NCI-H2227 (cell line): ENCODE results near the gene KLC1.
"Not testable (repeated sequence)": the region's sequence is repeated elsewhere in the genome, so short reads cannot be mapped to it uniquely, and the experiment has no call there.

Source experiments
- DNase-seq: peaks from one replicate; lab custom pipeline; 2025; ENCODE audit not compliant: unreplicated experiment; lab: John Stamatoyannopoulos, UW

Gene KLC1

DNA sequence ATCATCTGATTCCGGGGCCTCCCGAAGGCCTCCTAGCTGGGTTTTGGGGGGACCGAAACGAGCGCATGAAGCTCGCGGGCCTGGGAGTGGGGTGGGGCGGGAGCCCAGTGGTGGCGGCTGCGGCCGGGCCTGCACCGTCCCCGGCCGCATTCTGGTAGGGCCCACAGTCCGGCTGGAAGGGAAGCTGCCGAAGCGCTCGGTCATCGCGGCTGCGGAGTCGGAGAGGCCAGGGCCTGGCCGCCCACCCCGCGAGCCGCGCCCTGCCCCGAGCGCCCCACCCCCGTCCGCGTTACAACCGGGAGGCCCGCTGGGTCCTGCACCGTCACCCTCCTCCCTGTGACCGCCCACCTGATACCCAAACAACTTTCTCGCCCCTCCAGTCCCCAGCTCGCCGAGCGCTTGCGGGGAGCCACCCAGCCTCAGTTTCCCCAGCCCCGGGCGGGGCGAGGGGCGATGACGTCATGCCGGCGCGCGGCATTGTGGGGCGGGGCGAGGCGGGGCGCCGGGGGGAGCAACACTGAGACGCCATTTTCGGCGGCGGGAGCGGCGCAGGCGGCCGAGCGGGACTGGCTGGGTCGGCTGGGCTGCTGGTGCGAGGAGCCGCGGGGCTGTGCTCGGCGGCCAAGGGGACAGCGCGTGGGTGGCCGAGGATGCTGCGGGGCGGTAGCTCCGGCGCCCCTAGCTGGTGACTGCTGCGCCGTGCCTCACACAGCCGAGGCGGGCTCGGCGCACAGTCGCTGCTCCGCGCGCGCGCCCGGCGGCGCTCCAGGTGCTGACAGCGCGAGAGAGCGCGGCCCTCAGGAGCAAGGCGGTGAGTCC lies at the start of gene KLC1:
Gene KLC1 (plus strand): TSS at position 528 of the 819 bp plus-strand sequence. CDS start 25,354 bp downstream, outside the sequence.
- DNase-seq = peak; percentile 84

DNA sequence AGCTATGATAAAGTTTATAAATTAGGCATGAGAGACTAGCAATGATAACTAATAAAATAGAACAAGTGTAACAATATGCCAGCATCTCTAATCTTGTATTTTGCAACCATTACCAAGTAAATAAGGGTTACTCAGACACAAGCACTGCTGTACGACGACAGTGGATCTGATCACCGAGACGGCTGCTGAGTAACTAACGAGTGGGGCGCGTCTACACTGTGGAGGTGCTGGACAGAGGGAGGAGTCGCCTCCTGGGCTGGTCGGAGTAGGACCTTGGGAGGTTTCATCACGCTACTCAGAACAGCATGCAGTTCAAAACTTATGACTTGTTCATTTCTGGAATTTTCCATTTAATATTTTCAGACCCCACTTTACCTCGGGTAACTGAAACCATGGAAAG lies 47.8 kb upstream of the KLC1 start:
- no peak for DNase-seq

DNA sequence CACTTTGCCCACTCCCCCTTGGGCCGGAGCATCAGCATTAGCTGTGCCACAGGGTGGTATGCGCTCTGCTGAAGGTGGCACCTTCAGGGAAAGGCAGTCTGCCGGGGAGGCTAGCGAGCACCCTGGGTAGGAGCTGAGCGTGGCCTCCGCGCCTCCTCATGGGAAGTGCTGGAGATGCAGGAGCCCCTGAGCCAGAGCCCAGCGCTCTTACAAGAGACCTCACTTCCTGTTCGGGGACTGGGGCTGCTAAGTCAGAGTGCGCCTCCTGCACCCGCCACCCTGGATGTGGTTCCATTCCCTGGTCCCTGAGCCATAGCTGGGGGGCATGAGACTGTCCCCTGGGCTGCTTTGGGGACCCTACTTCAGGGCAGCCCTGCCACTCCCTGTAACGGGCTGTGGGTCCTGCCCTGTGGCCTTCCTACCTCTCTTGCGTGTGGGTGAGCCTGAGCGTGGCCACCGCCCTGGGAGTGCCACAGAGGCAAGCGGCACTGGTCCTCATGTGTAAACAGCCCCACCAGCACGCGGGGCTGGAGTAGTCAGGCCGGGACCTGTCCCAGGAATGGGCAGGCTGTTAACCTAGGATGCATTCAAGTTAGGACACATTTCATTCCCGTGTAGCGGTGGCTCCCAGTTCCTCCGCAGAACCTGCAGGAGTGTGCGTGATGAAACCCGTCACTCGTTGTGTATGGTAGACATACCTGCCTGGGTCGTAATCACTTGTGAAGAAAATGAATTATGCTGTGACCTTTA lies 46.9 kb upstream of the KLC1 start:
- DNase-seq = no peak

DNA sequence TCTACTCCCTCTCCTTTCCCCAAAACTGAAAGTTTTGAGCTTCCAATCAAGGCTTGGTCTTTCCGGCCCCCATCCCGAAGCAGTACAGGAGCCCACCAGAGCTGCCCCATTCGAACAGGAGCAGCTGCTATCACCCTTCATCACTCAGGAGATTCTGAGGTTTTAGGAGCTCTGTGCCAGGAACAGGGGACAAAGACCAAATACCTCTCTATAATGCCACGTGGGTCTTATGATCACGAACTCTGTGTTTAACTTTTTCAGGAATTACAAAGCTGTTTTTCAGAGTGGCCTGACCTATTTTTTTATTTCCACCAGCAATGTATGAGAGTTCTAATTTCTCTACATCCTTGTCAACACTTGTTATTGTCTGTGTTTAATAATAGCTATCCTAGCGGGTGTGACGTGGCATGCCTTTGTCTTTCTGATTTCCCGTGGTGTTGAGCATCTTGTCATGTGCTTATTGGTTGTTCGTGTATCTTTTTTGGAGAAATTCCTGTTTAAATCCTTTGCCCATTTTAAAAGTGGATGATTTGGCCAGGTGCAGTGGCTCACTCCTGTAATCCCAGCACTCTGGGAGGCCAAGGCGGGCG lies 44.6 kb upstream of the KLC1 start:
- no peak for DNase-seq

DNA sequence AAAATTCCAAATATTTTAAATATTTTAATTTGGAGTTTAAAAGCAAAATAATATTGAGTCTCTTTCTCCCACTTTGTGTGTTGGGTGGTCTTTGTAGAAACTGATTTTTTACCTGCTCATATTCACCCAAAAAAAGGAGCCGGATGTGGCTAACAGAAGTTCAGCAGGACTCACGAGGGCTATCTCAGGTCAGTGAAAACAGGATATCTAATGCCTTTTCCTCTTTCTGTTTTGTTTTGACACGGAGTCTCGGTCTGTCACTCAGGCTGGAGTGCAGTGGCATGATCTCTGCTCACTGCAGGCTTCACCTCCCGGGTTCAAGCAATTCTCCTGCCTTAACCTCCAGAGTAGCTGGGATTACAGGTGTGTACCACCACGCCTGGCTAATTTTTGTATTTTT lies 35.4 kb upstream of the KLC1 start:
- DNase-seq = no peak

DNA sequence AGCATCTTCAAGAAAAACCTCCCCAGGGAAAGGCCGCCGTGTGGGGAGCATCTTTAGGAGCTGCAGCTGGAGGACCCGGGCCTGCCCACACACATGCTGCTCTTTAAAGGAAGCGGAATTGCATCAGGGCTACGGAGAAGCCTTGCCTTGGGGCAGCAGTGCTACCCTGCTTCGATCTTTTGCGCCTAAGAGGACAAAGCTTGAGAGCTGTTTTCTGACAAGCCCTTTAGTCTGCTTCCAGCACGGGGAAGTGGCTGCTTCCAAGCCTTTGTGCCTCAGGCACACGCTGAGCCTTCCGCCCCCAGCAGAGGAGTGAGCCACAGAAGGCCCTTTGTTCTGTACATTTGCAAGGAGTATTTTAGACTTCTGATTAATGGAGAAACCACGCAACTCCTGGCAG lies 34.7 kb upstream of the KLC1 start:
- peak; percentile 33 for DNase-seq

DNA sequence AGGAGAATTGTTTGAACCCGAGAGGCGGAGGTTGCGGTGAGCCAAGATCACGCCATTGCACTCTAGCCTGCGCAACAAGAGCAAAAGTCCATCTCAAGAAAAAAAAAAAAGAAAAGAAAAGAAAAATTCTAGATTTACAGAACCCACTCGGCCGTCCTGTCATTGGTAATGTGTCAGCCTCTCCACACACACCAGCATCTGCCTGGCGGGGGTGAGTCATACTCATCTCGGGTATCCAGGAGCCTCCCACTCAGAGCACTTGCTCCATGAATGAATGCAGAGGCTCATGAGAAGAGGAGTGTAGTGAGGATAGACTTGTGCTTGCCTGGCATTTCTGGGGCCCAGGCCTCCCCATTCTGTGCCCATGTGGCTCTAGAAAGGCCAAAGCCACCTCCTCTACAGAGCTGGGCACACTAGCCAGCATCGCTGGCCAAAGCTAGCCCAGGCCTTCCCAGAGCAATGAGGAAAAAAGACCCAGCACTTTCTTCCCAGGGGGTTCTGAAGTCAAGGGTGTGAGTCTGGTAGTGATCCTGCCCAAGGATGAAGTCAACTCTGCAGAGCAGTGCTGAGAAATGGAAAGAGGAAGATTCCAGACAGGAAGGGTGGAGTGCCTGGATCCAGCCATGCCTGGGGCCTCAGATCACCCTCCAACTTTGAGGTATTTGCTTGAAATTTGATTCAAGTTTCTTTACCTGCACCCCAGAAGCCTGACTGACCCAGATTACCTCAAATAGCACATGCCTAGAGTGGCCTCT lies 31.2 kb upstream of the KLC1 start:
- no peak for DNase-seq

DNA sequence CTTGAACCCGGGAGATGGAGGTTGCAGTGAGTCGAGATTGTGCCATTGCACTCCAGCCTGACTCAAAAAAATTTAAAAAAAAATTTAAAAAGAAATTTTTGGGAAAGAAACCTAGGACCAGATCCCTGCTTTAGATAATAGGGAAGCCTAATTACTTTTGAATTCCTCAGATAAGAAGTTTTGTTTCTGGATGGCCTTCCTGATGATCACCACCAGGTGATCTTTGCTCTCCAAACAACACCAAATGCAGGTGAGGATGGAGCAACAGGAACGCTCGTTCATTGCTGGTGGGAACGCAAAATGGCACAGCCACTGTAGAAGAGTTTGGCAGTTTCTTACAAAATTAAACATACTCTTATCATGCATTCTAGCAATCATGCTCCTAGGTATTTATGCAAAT lies 28.5 kb upstream of the KLC1 start:
- no peak for DNase-seq

DNA sequence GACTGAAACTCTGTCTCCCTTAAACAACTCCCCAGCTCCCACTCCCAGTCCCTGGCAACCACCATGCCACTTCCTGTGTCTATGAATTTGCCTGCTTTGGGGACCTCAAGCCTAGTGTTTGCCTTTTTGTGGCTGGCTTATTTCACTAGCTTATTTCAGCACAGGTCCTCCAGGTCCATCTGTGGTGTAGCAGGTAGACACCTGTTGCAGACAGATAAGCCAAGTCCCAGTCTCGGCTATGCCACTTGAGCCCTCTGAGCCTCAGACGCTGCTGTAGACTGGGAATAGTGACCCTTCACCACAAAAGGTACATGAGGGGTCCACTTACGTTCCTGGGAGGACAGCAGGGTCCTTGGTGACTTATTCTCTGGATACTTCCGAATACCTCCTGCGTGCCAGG lies 24.4 kb upstream of the KLC1 start:
- no peak for DNase-seq

DNA sequence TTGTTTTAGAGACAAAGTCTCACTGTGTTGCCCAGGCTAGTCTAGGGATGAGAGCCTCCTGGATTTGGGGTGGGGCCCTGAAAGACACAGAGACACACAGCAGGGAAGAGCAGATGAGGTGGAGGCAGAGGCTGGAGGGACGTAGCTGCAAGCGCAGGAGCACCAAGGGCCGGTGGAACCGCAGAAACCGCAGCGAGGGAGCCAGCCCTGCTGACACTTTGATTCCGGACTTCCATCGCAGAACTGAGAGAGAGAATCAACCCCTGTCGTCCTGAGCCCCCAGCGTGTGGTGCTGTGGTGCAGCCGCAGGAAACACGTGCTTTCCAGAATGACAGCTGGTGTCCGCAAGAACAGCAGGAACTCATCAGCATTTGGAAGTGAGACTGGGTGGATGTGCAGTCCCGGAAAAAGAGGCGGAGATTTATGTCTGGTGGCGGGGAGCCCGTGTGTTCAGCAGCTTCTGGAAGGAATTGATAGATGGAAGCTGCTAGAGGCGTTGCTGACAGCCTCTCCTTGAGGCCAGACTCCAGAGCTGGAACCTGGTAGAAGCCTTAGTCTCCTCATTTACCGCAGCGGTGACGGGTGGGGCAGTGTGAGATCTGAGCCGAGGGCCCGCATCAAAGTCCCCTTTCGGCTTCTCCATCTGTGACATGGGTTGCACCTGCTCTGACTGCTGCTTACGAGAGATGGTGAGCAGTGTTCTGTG lies 21.9 kb upstream of the KLC1 start:
- peak; percentile 74 for DNase-seq

DNA sequence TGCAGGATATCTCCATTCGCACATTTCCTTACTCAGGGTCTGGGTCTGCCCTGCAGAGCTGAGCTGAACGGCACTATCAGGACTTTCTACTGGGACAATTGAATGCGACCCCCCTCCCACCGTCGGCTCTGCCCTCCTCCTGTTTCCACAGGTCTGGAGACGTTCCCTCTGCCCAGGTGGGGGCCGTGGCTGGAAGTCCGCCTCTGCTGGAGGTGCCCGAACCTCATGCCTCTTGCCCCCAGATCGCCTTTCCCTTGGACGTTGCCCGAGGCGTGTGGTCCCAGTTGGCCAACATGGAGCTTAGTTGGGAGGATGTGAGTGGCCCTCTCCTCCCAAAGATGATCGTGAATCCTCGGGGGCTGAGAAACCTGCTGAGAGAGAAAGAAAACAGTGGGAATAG lies 21.2 kb upstream of the KLC1 start:
- DNase-seq = no peak

DNA sequence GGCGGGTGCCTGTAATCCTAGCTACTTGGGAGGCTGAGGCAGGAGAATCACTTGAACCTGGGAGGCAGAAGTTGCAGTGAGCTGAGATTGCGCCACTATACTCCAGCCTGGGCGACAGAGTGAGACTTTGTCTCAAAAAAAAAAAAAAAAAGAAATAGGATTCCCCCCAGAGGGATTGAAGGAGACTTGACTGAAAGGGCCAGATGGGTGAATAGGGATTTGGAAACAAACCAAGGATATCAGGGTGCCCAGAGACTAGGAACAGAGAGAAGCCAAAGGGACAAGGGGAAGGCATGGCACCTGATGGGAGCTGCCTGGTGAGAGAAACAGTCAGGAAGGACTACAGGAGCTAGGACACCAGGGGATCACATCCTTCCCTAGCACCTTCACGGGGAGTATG lies 19.9 kb upstream of the KLC1 start:
- DNase-seq = not testable (repeated sequence)

DNA sequence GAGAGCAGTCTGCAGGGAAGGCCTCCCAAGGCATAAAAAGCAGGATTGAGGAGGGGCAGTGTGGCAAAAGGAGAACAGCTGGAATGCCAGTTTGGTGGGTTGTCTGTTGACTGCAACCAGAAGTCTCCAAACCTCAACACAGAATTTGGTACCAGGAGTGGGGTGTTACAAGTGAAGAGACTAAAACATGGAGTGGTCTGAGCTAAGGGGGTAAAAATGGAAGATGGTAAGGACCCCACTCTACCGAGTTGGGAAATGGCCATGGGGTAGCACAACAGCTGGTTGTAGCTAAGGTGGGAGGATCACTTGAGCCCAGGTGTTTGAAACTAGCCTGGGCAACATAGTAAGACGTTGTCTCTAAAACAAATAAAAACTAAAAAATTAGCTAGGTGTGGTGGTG lies 17.8 kb upstream of the KLC1 start:
- DNase-seq = no peak

DNA sequence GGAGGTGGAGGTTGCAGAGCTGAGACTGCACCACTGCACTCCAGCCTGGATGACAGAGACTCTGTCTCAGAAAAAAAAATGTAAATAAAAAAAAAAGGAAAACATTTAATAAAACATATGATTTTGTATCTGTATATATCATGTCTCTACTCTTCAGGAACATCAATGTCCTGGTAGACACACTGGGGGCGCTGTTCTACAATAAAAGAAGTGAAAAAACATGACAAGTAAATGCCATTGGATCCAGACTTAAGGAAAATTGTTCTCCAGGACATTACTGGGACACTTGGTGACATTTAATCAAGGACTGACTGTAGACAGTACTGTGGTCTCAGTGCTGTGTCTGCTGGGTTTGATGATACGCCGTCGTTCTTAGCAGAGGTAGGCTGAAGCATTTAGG lies 15.5 kb upstream of the KLC1 start:
- no peak for DNase-seq

DNA sequence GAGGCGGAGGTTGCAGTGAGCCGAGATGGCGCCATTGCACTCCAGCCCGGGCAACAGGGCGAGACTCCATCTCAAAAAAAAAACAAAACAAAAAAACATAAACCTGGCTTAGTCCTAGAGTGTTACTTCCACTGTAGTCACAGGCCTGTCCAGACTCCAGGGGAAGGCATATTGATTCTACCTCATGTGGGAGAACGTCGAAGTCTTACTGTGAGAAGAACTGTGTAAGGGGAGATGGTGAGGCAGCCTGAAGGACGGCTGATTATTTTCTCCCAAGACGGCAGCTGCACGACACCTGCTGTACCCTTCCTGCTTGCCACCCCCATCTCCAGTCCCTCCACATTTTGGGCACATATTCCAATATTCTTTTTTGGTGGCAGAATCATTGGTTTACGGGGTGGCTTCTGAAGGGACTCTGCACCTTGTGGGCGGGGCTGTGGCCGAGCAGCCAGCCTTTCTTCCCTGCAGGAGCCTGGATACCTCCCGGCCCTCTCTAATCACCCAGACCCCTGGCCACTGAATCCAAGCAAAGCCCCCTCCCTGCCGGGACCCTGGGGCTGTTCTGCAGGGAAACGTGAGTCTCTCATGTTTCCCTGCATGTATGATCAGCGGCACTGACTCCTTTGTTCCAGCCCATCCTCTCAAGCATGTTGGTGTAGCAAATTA lies 12.2 kb upstream of the KLC1 start:
- DNase-seq = peak; percentile 15

DNA sequence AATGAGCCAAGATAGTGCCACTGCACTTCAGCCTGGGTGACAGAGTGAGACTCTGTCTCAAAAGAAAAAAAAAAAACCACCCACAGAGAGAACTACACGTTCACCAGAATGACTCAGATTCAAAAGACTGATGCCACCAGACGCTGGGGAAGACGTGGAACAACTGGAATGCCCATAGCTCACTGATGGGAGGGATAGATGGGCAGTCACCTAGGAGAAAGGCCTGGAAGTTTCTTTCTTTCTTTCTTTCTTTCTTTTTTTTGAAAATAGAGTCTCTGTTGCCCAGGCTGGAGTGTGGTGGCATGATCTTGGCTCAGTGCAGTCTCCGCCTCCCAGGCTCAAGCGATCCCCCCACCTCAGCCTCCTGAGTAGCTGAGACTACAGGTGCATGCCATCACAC lies 10.0 kb upstream of the KLC1 start:
- DNase-seq = no peak

DNA sequence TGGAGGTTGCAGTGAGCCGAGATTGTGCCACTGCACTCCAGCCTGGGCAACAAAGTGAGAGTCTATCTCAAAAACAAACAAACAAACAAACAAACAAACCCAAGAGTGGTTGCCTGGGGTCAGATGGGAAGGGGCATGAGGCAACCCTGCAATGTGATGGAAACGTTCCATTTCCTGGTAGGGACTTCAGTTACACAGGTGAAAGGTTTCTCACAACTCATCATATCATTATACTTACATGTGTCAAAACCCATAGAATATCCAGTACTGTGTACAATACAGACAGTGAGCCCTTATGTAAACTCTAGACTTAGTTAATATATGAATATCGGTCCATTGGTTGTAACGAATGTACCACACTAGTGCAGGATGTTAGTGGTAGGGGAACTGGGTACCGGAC lies 7.2 kb upstream of the KLC1 start:
- DNase-seq = no peak

DNA sequence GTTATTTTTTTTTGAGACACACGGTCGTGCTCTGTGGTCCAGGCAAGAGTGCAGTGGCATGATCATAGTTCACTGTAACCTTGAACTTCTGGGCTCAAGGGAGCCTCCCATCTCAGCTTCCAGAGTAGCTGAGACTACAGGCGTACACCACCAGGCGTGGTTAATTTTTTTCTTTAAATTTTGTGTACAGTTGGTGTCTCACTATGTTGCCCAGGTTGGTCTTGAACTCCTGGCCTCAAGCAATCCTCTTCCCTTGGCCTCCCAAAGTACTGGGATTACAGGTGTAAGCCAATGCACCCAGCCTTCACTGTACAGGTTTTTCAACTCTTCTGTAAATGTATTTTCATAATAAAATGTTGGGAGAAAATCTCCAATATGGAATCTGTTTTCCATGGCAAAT lies 5.7 kb upstream of the KLC1 start:
- DNase-seq = no peak

DNA sequence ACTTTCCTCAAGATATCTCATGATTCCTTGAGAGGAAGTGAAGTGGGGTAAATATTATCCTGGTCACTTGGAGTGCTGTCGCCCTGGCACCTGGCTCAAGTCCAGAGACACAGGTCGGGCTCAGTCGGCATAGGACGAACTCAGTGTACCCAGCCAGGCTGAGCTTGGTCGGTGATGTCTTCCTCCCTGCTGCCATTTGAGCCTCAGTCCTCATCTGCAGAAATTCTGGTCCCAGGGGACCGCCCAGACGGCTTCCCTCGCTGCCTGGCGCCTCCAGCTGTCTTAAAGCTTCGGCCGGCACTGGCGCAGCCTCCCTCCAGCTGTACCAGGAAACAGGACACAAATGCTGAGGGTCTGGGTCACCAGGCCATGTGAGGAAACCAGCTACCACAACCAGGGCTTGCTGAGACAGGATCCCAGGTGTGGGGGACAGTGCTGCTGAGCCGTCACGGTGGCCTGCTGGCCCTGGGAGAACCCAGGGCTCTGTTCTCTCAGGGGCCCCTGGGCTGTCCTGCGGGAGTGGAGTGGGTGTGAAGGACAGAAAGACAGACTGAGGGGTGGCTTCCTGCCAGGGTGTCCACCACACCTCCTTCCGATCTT lies 5.0 kb upstream of the KLC1 start:
- DNase-seq = no peak

DNA sequence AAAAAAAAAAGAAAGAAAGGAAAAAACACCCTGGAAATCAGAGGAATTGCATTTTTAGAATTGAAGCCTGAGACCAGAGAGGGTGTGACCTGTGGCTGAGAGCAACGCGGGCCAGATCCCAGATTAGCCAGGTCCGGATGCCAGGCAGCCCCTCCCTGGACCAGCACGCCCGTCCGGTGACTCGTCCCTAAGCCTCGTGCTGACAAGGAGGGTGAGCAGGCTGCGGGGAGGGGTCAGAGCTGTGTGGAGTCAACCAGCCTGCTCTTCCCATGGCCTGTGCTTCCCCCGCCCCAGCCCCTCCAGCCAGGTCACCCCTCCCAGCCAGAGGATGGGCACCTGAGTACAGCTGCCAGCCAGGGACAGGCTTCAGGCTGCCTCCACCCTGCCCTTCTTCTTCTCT lies 4.2 kb upstream of the KLC1 start:
- DNase-seq = no peak
